Left renal cortex interstitium (tissue), 4 donors: ENCODE results near the gene HES4. TPM values are rescaled to one million over a fixed set of nuclear protein-coding genes. Genes with fewer than 3 reads are reported as not detected.

Experiments
- DNase-seq, 4 donors: peaks; one replicate each; pipeline ENCODE4 v3.0.0-alpha.2; 2013; ENCODE audit warnings: low read depth in 4 of 4, low spot score in 2 of 4, missing footprints in 1 of 4
- polyA plus RNA-seq, 4 donors: library from polyadenylated mRNA; unstranded; fragments of 120-200 nt; gene quantifications; one replicate each; pipeline ENCODE4 v1.2.1, GENCODE V29; 2013; ENCODE audit not compliant: insufficient read length in 4 of 4

HES4 gene, protein sequence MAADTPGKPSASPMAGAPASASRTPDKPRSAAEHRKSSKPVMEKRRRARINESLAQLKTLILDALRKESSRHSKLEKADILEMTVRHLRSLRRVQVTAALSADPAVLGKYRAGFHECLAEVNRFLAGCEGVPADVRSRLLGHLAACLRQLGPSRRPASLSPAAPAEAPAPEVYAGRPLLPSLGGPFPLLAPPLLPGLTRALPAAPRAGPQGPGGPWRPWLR
- 10 to 100 TPM; 15.9 to 41.0 (median 35.2) TPM for polyA plus RNA-seq

DNA sequence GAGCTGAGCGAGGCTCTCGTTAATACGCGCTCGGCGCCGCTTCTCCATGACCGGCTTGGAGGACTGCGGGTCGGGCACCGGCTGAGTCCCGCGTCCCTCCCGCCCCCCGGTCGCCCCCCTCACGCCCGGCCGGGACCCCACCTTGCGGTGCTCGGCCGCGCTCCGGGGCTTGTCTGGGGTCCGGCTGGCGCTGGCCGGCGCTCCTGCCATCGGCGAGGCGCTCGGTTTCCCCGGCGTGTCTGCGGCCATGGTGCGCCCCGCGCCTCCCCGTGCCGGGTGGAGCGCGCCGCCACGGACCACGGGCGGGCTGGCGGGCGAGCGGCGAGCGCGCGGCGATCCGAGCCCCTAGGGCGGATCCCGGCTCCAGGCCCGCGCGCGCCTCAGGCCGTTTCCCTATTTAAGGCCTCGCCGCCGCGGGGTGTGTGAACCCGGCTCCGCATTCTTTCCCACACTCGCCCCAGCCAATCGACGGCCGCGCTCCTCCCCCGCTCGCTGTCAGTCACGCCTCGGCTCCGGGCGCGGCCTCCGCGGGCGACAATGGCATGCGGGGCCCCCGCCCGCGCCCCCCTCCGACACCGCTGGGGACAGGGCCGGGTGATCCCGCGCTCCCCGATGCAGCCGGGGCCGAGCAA, at the start of gene HES4:
TSS of gene HES4 (minus strand) at position 373 of the 632 bp plus-strand sequence. CDS start at position 249, 124 bp downstream.
- peak in 3 of 4 donors; percentile 73 to 87 (median 76) for DNase-seq

DNA sequence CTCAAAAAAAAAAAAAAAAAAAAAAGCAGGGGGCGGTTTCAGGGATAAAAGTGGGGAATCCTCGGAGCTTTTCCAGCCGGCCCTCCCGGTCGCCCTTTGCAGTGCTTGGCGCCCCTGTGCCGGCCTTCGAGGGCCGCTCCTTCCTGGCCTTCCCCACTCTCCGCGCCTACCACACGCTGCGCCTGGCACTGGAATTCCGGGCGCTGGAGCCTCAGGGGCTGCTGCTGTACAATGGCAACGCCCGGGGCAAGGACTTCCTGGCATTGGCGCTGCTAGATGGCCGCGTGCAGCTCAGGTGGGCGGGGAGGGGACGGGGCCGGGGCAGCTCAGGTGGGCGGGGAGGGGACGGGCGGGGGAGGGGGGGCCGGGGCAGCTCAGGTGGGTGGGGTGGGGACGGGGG, 48.9 kb upstream of the HES4 start:
- DNase-seq: no peak

DNA sequence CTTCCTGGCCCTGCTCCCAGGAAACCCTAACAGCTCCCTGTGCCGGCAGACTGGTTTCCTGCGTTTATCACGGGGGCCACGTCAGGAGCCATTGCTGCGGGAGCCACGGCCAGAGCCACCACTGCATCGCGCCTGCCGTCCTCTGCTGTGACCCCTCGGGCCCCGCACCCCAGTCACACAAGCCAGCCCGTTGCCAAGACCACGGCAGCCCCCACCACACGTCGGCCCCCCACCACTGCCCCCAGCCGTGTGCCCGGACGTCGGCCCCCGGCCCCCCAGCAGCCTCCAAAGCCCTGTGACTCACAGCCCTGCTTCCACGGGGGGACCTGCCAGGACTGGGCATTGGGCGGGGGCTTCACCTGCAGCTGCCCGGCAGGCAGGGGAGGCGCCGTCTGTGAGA, 48.1 kb upstream of the HES4 start:
- no peak for DNase-seq

DNA sequence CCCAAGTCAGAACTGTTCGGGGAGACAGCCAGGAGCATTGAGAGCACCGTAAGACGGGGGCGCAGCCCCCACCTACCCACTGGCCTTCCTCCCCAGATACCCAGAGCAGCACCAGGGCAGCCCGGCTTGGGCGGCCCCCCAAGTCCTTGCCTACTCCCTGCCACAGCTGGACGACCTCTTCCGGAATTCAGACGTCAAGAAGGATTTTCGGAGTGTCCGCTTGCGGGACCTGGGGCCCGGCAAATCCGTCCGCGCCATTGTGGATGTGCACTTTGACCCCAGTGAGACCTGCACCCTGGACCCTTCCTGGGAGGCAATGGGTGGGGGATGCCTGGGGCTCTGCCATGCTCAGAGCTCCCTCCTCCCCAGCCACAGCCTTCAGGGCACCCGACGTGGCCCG, 47.5 kb upstream of the HES4 start:
- no peak for DNase-seq

DNA sequence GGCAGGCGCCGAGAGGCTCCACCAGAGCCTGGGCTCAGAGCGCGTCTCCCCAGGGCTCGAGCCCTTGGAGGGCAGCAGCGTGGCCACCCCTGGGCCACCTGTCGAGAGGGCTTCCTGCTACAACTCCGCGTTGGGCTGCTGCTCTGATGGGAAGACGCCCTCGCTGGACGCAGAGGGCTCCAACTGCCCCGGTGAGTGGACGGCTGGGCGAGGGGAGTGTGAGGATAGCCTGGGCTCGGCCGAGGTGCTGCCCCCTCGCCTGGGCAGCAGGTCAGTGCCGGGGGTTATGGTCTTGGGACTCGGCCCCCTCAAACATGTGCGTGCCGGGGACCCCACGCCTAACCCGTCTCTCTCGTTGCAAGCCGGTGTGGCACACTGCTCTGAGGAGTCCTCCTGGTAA, 46.9 kb upstream of the HES4 start:
- DNase-seq: no peak

DNA sequence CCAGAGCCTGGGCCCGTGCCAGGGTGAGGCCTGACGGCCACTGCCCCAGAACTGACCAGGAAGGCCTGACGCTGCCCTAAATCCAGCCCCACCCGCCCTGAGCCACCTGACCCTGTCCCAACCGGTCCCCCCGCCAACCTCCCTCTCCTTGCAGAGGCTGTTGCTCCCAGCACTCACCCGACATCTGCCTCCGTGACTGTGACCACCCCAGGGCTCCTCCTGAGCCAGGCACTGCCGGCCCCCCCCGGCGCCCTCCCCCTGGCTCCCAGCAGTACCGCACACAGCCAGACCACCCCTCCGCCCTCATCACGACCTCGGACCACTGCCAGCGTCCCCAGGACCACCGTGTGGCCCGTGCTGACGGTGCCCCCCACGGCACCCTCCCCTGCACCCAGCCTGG, 46.3 kb upstream of the HES4 start:
- DNase-seq: no peak

DNA sequence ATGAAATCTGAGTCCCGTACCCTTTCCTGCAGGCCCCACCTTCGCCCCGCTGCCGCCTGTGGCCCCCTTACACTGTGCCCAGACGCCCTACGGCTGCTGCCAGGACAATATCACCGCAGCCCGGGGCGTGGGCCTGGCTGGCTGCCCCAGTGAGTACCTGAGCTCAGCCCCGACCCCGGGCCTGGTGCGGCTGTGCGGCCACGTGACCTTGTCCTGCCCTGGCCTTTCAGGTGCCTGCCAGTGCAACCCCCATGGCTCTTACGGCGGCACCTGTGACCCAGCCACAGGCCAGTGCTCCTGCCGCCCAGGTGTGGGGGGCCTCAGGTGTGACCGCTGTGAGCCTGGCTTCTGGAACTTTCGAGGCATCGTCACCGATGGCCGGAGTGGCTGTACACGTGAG, 45.2 kb upstream of the HES4 start:
- no peak for DNase-seq

DNA sequence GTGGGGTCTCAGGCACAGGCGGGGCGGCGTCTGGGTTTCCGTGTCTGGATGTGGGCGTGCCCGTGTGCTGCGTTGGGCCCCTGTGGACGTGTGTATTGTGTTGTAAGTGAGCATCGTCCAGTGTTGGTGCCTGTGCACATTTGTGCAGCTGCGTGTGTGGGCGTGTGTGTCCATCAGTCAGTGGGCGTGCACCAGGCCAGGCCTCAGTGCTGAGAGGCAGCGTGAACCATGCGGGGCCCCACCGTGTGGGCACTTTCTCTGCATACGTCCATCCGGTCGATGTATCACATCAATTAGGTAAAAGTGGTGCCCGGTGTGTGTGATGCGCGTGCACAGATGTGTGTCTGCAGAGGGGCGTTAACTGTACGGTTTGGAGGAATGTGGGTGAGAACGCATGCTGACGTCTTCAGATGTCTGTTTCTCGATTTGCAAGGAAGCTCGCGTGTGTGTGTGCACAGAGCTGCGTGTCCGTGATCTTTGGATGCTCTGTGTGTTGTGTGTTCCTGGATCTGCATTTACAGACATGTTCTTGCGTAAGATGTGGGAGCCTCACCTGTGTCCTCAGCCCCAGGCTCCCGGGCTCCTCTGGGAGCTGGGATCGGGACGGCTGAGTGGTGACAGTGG, 44.7 kb upstream of the HES4 start:
- no peak for DNase-seq

DNA sequence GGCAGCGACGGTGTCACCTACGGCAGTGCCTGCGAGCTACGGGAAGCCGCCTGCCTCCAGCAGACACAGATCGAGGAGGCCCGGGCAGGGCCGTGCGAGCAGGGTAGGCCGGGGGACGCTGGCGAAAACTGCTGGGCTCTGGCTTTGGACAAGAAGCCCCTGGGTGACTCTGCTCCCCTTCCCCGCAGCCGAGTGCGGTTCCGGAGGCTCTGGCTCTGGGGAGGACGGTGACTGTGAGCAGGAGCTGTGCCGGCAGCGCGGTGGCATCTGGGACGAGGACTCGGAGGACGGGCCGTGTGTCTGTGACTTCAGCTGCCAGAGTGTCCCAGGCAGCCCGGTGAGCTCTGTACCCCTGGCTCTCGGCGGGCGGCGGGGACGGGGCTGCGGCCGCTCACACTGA, 44.0 kb upstream of the HES4 start:
- no peak for DNase-seq

DNA sequence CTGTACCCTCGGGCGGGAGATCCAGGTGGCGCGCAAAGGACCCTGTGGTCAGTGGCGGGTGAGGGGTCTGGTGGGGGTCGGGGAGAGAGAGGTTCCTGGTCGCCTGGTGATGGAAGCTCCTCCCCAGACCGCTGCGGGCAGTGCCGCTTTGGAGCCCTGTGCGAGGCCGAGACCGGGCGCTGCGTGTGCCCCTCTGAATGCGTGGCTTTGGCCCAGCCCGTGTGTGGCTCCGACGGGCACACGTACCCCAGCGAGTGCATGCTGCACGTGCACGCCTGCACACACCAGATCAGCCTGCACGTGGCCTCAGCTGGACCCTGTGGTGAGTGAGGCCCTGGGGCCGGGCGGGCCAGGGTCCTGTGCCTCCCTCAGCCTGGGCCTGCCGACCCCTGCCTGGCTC, 43.5 kb upstream of the HES4 start:
- DNase-seq: no peak

DNA sequence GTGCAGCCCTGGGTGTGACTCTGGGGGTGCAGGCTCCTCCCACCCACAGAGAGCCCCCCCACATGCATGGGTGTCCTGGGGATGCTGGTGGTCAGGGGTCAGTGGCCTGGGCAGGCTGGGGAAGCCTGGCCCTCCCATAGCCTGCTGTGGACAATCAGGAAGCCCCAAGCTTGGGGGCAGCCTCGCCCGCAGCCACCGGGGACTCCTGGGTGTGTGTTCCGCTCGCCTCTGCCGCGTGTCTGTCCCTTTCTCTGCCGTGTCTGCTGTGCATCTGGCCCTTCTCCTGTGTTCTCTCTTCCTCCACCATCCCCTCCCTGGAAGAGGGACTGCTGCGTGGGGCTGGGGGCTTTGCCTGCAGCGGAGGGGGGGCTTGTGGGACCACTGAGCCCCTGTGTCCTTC, 42.9 kb upstream of the HES4 start:
- DNase-seq: no peak

DNA sequence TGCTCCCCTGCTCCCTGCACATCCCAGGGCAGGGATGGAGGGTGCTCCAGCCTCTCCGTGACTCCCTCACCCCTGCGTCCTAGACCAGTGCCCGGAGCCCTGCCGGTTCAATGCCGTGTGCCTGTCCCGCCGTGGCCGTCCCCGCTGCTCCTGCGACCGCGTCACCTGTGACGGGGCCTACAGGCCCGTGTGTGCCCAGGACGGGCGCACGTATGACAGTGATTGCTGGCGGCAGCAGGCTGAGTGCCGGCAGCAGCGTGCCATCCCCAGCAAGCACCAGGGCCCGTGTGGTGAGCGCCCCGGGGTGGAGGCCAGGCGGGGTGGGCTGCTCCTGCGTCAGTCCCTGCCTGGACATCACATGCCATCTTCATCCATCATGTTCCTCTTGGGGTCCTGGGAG, 42.0 kb upstream of the HES4 start:
- no peak for DNase-seq

DNA sequence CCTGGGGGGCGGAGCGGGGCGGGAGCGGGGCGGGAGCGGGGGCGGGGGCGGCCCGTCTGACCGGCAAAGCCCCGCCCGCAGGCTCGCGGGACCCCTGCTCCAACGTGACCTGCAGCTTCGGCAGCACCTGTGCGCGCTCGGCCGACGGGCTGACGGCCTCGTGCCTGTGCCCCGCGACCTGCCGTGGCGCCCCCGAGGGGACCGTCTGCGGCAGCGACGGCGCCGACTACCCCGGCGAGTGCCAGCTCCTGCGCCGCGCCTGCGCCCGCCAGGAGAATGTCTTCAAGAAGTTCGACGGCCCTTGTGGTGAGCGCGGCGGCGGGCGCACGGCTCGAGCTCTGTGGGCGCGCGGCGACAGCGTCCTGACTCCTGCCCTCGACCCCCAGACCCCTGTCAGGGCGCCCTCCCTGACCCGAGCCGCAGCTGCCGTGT, 41.2 kb upstream of the HES4 start:
- no peak for DNase-seq

DNA sequence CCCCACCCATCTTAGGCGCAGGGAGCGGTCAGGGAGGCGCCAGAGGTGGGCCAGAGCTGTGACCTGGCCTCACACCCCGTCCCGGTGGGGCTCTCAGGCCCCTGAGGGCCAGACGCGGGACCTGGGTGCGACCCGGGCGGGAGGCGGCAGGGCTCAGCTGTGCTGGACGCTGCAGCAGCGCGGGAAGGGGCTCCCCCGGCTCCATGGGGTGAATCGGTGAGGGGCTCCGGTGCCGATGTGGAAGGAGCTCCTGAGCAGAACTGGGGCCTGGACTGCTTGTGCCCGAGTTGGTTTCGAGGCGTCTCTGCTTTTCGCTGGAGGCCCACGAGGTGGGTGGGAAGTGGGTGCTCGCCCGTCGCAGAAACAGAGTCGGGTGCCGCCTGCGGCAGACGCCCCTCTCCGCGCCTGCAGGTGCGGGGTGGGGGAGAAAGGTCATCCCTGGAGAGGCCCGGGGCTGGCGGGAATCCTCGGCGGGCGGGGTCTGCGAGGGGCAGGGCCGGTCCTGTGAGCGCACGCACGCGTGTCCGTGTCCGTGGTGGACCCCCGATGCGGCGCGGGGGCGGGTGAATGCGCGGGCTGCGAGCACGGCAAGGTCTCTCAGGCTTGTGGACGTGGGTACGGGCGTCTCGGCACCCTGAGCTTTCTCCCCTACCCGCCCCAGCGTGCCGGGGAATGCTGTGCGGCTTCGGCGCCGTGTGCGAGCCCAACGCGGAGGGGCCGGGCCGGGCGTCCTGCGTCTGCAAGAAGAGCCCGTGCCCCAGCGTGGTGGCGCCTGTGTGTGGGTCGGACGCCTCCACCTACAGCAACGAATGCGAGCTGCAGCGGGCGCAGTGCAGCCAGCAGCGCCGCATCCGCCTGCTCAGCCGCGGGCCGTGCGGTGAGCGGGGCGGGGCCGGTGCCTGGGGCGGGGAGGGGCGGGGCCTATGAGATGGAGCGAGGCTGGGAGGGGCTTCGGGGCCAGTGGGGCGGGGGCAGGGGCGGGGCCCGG, 40.4 kb upstream of the HES4 start:
- no peak for DNase-seq

DNA sequence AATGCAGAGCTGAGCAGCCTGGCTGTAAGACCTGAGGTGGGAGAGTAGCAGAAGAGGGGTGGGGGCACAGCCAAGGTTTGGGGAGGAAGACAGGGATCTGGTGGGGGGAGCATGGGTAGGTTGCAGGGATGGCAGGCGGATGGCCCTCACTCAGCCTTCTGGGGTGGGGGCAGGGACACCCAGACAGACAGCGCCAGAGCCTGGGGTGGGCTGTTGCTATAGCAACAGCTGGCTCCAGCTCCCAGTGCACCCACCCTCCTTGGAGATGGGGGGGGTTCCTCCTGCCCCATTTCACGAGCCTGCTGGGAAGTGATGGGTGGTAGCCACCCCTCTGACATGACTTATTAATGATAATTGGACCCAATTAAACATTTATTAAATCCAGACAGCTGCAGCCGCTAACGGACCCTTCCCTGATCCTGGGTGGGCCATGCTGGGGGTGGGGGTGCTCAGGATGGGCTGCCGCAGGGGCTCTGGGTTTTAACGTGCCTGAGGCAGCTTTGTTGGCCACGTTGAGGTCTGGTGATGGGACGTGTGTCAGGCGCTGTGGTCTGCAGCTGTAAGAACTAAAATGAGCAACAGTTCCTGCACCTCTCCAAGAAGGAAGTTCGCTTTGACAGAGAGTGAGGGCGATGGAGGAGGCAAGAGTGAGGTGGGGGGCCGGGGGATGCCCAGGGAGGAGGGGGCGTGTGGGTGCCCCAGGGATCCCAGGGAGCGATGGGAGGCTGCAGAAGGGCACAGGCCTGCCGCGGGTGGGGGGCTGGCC, 39.4 kb upstream of the HES4 start:
- no peak for DNase-seq

DNA sequence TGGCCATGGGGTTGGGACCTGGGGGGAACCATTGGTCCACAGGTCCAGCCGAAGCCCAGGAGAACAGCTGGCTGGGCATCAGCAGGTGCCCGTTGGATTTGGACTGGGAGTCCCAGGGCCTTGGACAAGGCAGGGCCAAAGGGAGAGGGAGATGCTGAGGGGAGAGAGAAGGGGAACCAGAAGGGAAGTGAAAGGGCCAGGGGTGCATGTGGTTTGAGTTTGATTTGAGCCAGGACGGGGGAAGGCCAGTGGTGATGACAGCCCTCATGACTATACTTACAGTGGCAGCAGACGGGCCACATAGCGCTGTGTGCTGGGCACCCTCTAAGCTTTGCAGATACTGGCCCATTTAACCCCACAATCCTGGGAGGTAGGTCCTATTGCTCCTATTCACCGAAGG, 38.8 kb upstream of the HES4 start:
- DNase-seq: no peak

DNA sequence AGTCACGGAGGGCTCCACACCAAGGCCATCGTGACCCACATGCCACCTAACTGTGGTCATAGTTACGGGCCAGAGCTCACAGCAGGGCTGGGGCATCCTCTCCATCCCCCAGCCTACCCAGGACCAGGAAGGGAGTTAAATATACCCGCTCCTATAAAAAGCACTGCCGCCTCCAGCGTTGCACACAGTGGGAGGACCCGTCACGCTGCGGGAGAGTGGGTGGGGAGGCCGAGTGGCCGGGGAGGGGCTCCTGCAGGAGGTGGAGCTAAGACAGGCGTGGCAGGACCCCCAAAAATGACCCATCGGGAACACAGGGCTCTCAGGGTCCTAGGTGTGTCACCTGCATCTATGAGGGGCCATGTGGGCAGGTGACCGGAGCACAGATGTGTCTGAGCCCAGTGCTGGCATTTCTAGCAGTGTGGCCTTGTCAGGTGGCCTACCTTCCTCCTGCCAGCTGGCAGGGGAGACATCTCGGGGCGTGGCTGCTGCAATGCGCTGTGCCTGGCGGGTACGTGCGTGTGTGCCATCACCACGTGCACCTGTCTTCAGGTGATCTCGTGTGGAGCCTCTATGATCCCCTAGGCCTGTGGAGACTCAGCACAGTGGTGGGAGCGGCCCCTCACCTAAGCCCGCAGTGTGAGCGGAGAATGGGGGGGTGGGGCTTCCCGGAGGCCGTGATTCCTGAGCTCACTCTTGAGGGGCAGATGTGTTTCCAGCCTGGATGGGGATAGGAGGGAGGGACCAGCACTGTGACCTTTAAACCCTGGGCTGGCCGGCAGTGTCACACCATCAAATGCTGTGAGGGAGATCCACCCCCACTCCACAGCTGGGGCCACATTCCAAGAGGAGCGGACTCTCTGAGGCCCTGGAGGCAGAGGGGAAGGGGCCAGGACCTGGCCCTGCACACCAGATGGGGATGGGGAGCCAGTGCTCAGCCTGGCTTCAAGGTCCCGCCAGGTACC, 37.8 kb upstream of the HES4 start:
- no peak for DNase-seq

DNA sequence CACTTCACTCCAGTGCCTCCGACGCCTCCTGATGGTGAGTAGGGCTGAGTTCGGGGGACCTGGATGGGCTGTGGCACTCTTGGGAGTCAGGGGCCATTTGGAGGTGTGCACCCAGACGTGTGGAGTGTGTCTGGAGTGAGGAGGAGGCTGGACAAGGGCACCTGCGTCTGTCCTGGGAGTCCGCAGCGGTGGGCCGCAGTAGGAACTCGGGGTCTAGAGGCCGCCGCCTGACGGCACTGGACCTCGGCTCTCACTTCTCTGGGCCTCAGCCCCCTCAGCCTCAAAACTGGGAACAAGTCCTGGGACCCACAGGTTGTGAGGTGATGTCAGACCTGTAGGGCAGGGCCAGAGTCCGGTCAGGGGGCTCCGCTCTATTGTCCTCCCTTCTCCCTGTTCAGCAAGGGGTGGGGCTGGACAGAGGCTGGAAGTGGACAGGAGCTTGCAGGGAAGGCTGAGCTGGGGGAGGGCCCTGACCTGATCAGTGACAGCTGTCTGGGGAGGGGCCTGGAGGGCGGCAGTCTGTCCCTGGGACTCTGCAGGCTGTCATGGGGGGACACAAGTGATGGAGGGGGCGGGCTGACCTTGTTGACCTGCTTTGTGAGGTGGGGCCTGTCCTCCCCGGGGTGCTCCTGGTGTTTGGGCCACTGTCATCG, 35.5 kb upstream of the HES4 start:
- DNase-seq: no peak

DNA sequence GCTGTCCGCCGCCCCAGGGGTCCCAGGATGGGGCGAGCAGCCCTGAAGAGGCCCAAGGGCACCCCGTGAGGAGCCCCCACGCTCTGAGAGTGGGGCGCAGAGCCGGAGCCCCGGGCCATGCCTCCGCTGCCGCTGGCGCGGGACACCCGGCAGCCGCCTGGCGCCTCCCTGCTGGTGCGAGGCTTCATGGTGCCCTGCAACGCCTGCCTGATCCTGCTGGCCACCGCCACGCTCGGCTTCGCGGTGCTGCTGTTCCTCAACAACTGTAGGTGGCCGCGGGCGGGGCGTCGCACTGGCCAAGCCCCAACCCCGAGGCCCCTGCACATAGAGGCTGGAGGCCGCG, 34.5 kb upstream of the HES4 start:
- no peak for DNase-seq
